WERI-Rb-1 (cell line): ENCODE results near the gene APH1B.

Experiments used
- DNase-seq: peaks from one replicate; pipeline ENCODE4 v3.0.0-alpha.2; 2020
- H3K27ac ChIP-seq: fragments of 250-450 bp; sonication (Bioruptor Pico); 2 replicates; pipeline ENCODE4 v1.5.1; 2020; ENCODE audit warnings: mild to moderate bottlenecking, moderate library complexity
- H3K27me3 ChIP-seq: fragments of 250-450 bp; sonication (Bioruptor Pico); 2 replicates; pipeline ENCODE4 v1.5.1; 2021; ENCODE audit warnings: mild to moderate bottlenecking, low read depth, moderate library complexity; ENCODE audit not compliant: insufficient read depth, severe bottlenecking
- H3K36me3 ChIP-seq: fragments of 250-450 bp; sonication (Bioruptor Pico); 2 replicates; pipeline ENCODE4 v1.5.1; 2020; ENCODE audit warnings: mild to moderate bottlenecking, moderate library complexity
- H3K4me3 ChIP-seq: 2 replicates; pipeline ENCODE4 v1.5.1; 2011; ENCODE audit warnings: low read depth, mild to moderate bottlenecking, control low read depth, low read length
- H3K9me3 ChIP-seq: fragments of 250-450 bp; sonication (Bioruptor Pico); 2 replicates; pipeline ENCODE4 v1.5.1; 2021; ENCODE audit warnings: mild to moderate bottlenecking, moderate library complexity; ENCODE audit not compliant: severe bottlenecking
- TF ChIP-seq, protein P1 (sequence below): IDR thresholded peaks from 2 replicates; pipeline ENCODE4 v1.5.1; 2011; ENCODE audit warnings: low read depth, mild to moderate bottlenecking, control low read depth, inconsistent platforms, low read length

Gene APH1B

DNA sequence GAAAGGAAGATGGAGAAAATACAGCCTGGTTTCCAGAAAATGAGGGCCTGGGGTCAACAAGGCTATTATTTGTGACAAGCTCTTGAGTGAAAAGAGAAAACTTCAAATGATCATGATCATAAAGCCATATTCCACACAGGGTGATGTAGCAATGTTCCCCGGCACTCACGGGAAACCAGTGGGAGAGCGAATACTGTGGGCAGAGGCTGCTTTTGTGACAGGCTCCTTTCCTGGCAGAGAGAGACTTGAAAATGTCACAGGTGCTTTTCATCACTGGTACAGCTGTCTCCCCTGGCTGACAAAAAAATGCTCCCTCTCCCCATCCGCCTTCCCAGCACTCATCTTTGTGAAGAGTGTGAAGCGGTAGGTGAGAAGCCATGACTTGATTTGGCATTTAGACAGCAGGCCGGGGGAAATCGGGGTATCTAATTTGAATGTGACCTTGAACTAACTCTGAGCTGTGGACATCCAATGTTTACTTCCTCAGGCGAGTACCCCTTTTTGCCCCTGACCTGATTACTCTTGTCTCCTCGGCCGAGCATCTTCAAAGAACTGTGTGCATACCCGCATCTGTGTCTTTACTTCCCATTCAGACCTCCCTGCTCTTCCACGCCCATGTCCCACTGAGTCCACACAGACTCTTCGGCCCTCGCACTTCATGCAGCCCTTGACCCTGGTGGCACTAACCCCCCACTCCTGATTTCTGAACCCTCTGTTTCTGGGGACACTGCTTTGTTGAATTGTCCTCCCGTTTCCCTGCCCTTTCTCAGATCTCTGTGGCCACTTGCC lies 81.0 kb downstream of the APH1B start:
- H3K27ac ChIP-seq, result no peak overlapping the region
- TF ChIP-seq, protein P1, sequence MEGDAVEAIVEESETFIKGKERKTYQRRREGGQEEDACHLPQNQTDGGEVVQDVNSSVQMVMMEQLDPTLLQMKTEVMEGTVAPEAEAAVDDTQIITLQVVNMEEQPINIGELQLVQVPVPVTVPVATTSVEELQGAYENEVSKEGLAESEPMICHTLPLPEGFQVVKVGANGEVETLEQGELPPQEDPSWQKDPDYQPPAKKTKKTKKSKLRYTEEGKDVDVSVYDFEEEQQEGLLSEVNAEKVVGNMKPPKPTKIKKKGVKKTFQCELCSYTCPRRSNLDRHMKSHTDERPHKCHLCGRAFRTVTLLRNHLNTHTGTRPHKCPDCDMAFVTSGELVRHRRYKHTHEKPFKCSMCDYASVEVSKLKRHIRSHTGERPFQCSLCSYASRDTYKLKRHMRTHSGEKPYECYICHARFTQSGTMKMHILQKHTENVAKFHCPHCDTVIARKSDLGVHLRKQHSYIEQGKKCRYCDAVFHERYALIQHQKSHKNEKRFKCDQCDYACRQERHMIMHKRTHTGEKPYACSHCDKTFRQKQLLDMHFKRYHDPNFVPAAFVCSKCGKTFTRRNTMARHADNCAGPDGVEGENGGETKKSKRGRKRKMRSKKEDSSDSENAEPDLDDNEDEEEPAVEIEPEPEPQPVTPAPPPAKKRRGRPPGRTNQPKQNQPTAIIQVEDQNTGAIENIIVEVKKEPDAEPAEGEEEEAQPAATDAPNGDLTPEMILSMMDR, result no peak

More for the DNA sequence above, 81.0 kb downstream of the APH1B start:
- Histone ChIP-seq H3K9me3 (no peaks in the 10 kb centered on the region), H3K4me3 (no peak overlapping the region), H3K36me3 (no peaks in the 10 kb centered on the region), H3K27me3 (no peaks in the 10 kb centered on the region)
- DNase-seq, result no peak
